CD14-positive monocyte (primary cell): ENCODE measurements around the gene PPP4R3C. TPM values are rescaled to one million over a fixed set of nuclear protein-coding genes. Genes with fewer than 3 reads are reported as not detected.

Experiments used
- DNase-seq, 3 donors: peaks; one replicate each; pipeline ENCODE4 v3.0.0-alpha.2; 2011 to 2022
- H2AFZ ChIP-seq: 2 replicates; pipeline ENCODE4 v1.6.0; 2012; ENCODE audit warnings: mild to moderate bottlenecking, low read depth, low read length, inconsistent platforms; ENCODE audit not compliant: insufficient read depth, poor library complexity, severe bottlenecking
- H3K27ac ChIP-seq, 2 donors: 1 replicate in 1 of 2; 2 replicates in 1 of 2; pipeline ENCODE4 v1.5.1; 2012 to 2013; ENCODE audit warnings: low read length in 2 of 2, control low read depth in 1 of 2, inconsistent platforms in 1 of 2, low read depth in 1 of 2, mild to moderate bottlenecking in 1 of 2
- H3K27me3 ChIP-seq, 2 donors: one replicate each; pipeline versions ENCODE4 v1.6.0 to v1.6.1; 2011 to 2013; ENCODE audit warnings: low read length in 2 of 2; ENCODE audit not compliant: control insufficient read depth in 2 of 2, insufficient read depth in 2 of 2
- H3K36me3 ChIP-seq, 2 donors: replicated peaks in 1 of 2; 1 replicate in 1 of 2; 2 replicates in 1 of 2; pipeline versions ENCODE4 v1.5.1 to v1.6.1; 2012 to 2013; ENCODE audit warnings: low read length in 2 of 2, control low read depth in 1 of 2, inconsistent platforms in 1 of 2, mild to moderate bottlenecking in 1 of 2; ENCODE audit not compliant: insufficient read depth in 2 of 2, control insufficient read depth in 1 of 2
- H3K4me1 ChIP-seq, 2 donors: 1 replicate in 1 of 2; 2 replicates in 1 of 2; pipeline versions ENCODE4 v1.5.1 to v1.6.1; 2012 to 2013; ENCODE audit warnings: low read length in 2 of 2, control low read depth in 1 of 2, inconsistent platforms in 1 of 2, mild to moderate bottlenecking in 1 of 2, moderate library complexity in 1 of 2; ENCODE audit not compliant: insufficient read depth in 2 of 2, control insufficient read depth in 1 of 2
- H3K4me2 ChIP-seq: replicated peaks from 2 replicates; pipeline ENCODE3; 2012; ENCODE audit warnings: low read length, moderate library complexity, mild to moderate bottlenecking; ENCODE audit not compliant: poor library complexity, severe bottlenecking; ENCODE audit errors: extremely low read depth
- H3K4me3 ChIP-seq, 3 experiments: fragments of 200-600 bp in 1 of 3; sonication (generic) in 1 of 3; replicated peaks in 1 of 3; 1 replicate in 2 of 3; 2 replicates in 1 of 3; pipeline ENCODE4 v1.5.1; 2011 to 2013; ENCODE audit warnings: low read length in 3 of 3, mild to moderate bottlenecking in 3 of 3, control low read depth in 2 of 3, low read depth in 2 of 3, inconsistent platforms in 1 of 3, moderate library complexity in 1 of 3
- H3K79me2 ChIP-seq: 2 replicates; pipeline ENCODE4 v1.6.0; 2012; ENCODE audit warnings: mild to moderate bottlenecking, control low read depth, inconsistent platforms, low read length, moderate library complexity; ENCODE audit not compliant: insufficient read depth
- H3K9ac ChIP-seq: 2 replicates; pipeline ENCODE4 v1.6.0; 2017; ENCODE audit warnings: low read length, mild to moderate bottlenecking; ENCODE audit not compliant: insufficient read depth, poor library complexity, severe bottlenecking
- H3K9me3 ChIP-seq, 2 donors: replicated peaks in 1 of 2; 1 replicate in 1 of 2; 2 replicates in 1 of 2; pipeline versions ENCODE4 v1.5.1 to v1.6.1; 2012 to 2013; ENCODE audit warnings: low read length in 2 of 2, control low read depth in 1 of 2; ENCODE audit not compliant: control insufficient read depth in 1 of 2, insufficient read depth in 1 of 2
- H4K20me1 ChIP-seq: 2 replicates; pipeline ENCODE4 v1.6.0; 2012; ENCODE audit warnings: mild to moderate bottlenecking, low read length, control low read depth, moderate library complexity; ENCODE audit not compliant: insufficient read depth
- H3K27ac Mint-ChIP-seq, 7 donors: one replicate each; pipeline ENCODE4 v1.8.0; 2020; ENCODE audit warnings: mild to moderate bottlenecking in 7 of 7, mixed read lengths in 7 of 7, moderate library complexity in 6 of 7, inconsistent platforms in 2 of 7
- H3K27me3 Mint-ChIP-seq, 3 donors: one replicate each; pipeline ENCODE4 v1.8.0; 2021 to 2022; ENCODE audit warnings: low read depth in 3 of 3, mild to moderate bottlenecking in 3 of 3, mixed read lengths in 3 of 3, moderate library complexity in 3 of 3, inconsistent platforms in 1 of 3
- H3K36me3 Mint-ChIP-seq, 2 donors: one replicate each; pipeline ENCODE4 v1.8.0; 2020; ENCODE audit warnings: mixed read lengths in 2 of 2, inconsistent platforms in 1 of 2, mild to moderate bottlenecking in 1 of 2
- H3K4me1 Mint-ChIP-seq: one replicate; pipeline ENCODE4 v1.8.0; 2020; ENCODE audit warnings: mild to moderate bottlenecking, mixed read lengths
- H3K4me3 Mint-ChIP-seq, 2 donors: one replicate each; pipeline ENCODE4 v1.8.0; 2020; ENCODE audit warnings: mild to moderate bottlenecking in 2 of 2, mixed read lengths in 2 of 2, moderate library complexity in 1 of 2
- H3K9me3 Mint-ChIP-seq, 7 donors: one replicate each; pipeline ENCODE4 v1.8.0; 2020 to 2022; ENCODE audit warnings: mixed read lengths in 7 of 7, mild to moderate bottlenecking in 6 of 7, moderate library complexity in 6 of 7, inconsistent platforms in 2 of 7
- CTCF ChIP-seq: fragments of 200-600 bp; IDR thresholded peaks from one replicate; pipeline ENCODE4 v1.8.0; 2022; ENCODE audit warnings: antibody characterized with exemption, mild to moderate bottlenecking
- WGBS: methylation state at CpG from one replicate; pipeline ENCODE4 v1.1.5; 2013; ENCODE audit warnings: missing lambda C conversion rate; ENCODE audit not compliant: insufficient coverage; 5-methylcytosine and 5-hydroxymethylcytosine counted together
- intact Hi-C, 2 donors: fragments of 100-400 bp; cut with micrococcal nuclease; formaldehyde crosslinking; loops; one replicate each; pipeline versions ENCODE4 v1.15.0 to v1.15.1; 2023
- polyA plus RNA-seq, 3 donors: library from polyadenylated mRNA; depleted of rRNA in 1 of 3; unstranded in 2 of 3; stranded (reverse) in 1 of 3; fragments of 300-500 nt in 2 of 3; fragments of >200 nt in 1 of 3; fragmentation: Illumina TruSeq in 2 of 3; gene quantifications; 1 replicate in 2 of 3; 2 replicates in 1 of 3; pipeline ENCODE4 v1.2.3, GENCODE V29; 2012 to 2021

PPP4R3C gene
- polyA plus RNA-seq, 3 donors, result not detected

GRCh38 chrX:27446423-27446822 is 16.7 kb downstream of the PPP4R3C start:
- DNase-seq, result no peak
- Histone ChIP-seq H3K27me3 (no peaks in the 10 kb centered on the region), H3K9me3 (peaks cover 0 to 13% of the 10 kb centered on the region in 2 donors), H2AFZ (no peak overlapping the region), H3K36me3 (no peaks in the 10 kb centered on the region), H3K4me1 (no peaks in the 10 kb centered on the region), H3K9ac (no peak overlapping the region), H3K79me2 (no peaks in the 10 kb centered on the region), H3K4me2 (no peak overlapping the region), H3K4me3 (no peak overlapping the region), H4K20me1 (no peaks in the 10 kb centered on the region), H3K27ac (no peak overlapping the region)
- H3K27me3 Mint-ChIP-seq, result no peaks in the 10 kb centered on the region
- H3K4me3 Mint-ChIP-seq, result no peak overlapping the region
- no peak overlapping the region for H3K27ac Mint-ChIP-seq
- WGBS, result no CpG with 5 or more reads among the region's 1 CpG
- TF ChIP-seq CTCF, result no peak
- intact Hi-C loops, result no loop called here
- H3K4me1 Mint-ChIP-seq, result no peaks in the 10 kb centered on the region
- no peaks in the 10 kb centered on the region for H3K36me3 Mint-ChIP-seq
- peaks cover 0 to 16% (median 5%) of the 10 kb centered on the region in 7 donors for H3K9me3 Mint-ChIP-seq

GRCh38 chrX:27445438-27445837 is 17.7 kb downstream of the PPP4R3C start:
- DNase-seq, result no peak
- Mint-ChIP-seq H3K9me3 (peaks cover 0 to 17% (median 6%) of the 10 kb centered on the region in 7 donors), H3K36me3 (no peaks in the 10 kb centered on the region), H3K27me3 (no peaks in the 10 kb centered on the region), H3K4me3 (no peak overlapping the region), H3K4me1 (no peaks in the 10 kb centered on the region), H3K27ac (no peak overlapping the region)
- H3K79me2 ChIP-seq, result no peaks in the 10 kb centered on the region
- no peak for TF ChIP-seq CTCF
- intact Hi-C loops, result no loop called here
- H3K4me3 ChIP-seq, result no peak overlapping the region
- peaks cover 0 to 13% of the 10 kb centered on the region in 2 donors for H3K9me3 ChIP-seq
- H2AFZ ChIP-seq, result no peak overlapping the region
- no peaks in the 10 kb centered on the region for H3K4me1 ChIP-seq
- H3K27ac ChIP-seq, result no peak overlapping the region
- no peaks in the 10 kb centered on the region for H3K27me3 ChIP-seq
- no CpG with 5 or more reads among the region's 2 CpGs for WGBS
- H3K36me3 ChIP-seq, result no peaks in the 10 kb centered on the region
- H3K9ac ChIP-seq, result no peak overlapping the region
- no peak overlapping the region for H3K4me2 ChIP-seq
- H4K20me1 ChIP-seq, result no peaks in the 10 kb centered on the region
